Subcutaneous abdominal adipose tissue (tissue), 5 donors: ENCODE measurements around the gene TRPM2.

ENCODE experiments used
- H3K27ac ChIP-seq: one replicate; pipeline ENCODE4 v1.7.0; 2013; ENCODE audit warnings: low read depth, mild to moderate bottlenecking, inconsistent platforms, low read length, moderate library complexity
- H3K27me3 ChIP-seq, 5 donors: one replicate each; pipeline ENCODE4 v1.7.0; 2013; ENCODE audit warnings: low read length in 5 of 5, inconsistent platforms in 1 of 5; ENCODE audit not compliant: control insufficient read depth in 5 of 5, insufficient read depth in 4 of 5
- H3K36me3 ChIP-seq, 5 donors: one replicate each; pipeline ENCODE4 v1.7.0; 2013; ENCODE audit warnings: low read length in 5 of 5; ENCODE audit not compliant: control insufficient read depth in 5 of 5, insufficient read depth in 5 of 5
- H3K4me1 ChIP-seq, 5 donors: one replicate each; pipeline ENCODE4 v1.7.0; 2013; ENCODE audit warnings: low read length in 5 of 5, mild to moderate bottlenecking in 3 of 5, moderate library complexity in 1 of 5; ENCODE audit not compliant: control insufficient read depth in 5 of 5, insufficient read depth in 5 of 5
- H3K4me3 ChIP-seq, 5 donors: one replicate each; pipeline ENCODE4 v1.7.0; 2013; ENCODE audit warnings: low read length in 5 of 5, low read depth in 1 of 5
- H3K9ac ChIP-seq, 5 donors: one replicate each; pipeline ENCODE4 v1.7.0; 2013; ENCODE audit warnings: low read length in 5 of 5, mild to moderate bottlenecking in 4 of 5, moderate library complexity in 3 of 5
- H3K9me3 ChIP-seq, 5 donors: one replicate each; pipeline ENCODE4 v1.7.0; 2013; ENCODE audit warnings: low read length in 5 of 5; ENCODE audit not compliant: control insufficient read depth in 5 of 5
- donor health status: healthy.
- donor health status: healthy.
- donor health status: healthy.
- donor health status: healthy.
- donor health status: healthy.

The TRPM2 gene

DNA sequence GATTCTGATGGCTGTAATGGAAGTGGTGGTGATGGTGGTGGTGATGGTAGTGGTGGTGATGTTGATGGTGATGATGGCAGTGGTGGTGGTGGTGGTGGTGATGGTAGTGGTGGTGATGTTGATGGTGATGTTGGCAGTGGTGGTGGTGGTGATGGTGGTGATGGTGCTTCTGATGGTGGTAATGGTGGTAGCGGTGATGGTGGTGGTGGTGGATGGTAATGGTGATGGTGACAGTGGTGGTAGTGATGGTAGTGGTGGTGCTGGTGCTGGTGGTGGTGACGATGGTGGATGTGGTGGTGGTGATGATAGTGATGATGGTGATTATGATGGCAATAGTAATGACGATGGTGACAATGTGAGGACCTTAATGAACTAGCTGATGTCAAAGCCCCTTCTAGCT is 66.3 kb downstream of the TRPM2 start:
- Histone ChIP-seq H3K9ac (no peak overlapping the region), H3K36me3 (peaks cover 0 to 52% (median 19%) of the 10 kb centered on the region in 5 donors), H3K4me1 (peaks cover 2 to 12% (median 5%) of the 10 kb centered on the region in 5 donors), H3K9me3 (peaks cover 0 to 2% (median 0%) of the 10 kb centered on the region in 5 donors), H3K27ac (no peak overlapping the region), H3K4me3 (no peak overlapping the region), H3K27me3 (peaks cover 0 to 6% (median 0%) of the 10 kb centered on the region in 5 donors)

GRCh38 chr21:44420416-44421205 is 67.2 kb downstream of the TRPM2 start:
- H3K9ac ChIP-seq, result no peak overlapping the region
- no peak overlapping the region for H3K4me3 ChIP-seq
- peaks cover 2 to 12% (median 5%) of the 10 kb centered on the region in 5 donors for H3K4me1 ChIP-seq
- H3K9me3 ChIP-seq, result peaks cover 0 to 2% (median 0%) of the 10 kb centered on the region in 5 donors
- peaks cover 0 to 52% (median 17%) of the 10 kb centered on the region in 5 donors for H3K36me3 ChIP-seq
- no peak overlapping the region for H3K27ac ChIP-seq
- peaks cover 0 to 6% (median 0%) of the 10 kb centered on the region in 5 donors for H3K27me3 ChIP-seq

GRCh38 chr21:44421901-44422840 is 68.8 kb downstream of the TRPM2 start:
- peaks cover 2 to 12% (median 5%) of the 10 kb centered on the region in 5 donors for H3K4me1 ChIP-seq
- no peak overlapping the region for H3K9ac ChIP-seq
- no peak overlapping the region for H3K4me3 ChIP-seq
- H3K9me3 ChIP-seq, result peaks cover 0 to 2% (median 0%) of the 10 kb centered on the region in 5 donors
- H3K36me3 ChIP-seq, result peaks cover 0 to 55% (median 13%) of the 10 kb centered on the region in 5 donors
- peaks cover 0 to 4% (median 0%) of the 10 kb centered on the region in 5 donors for H3K27me3 ChIP-seq
- no peak overlapping the region for H3K27ac ChIP-seq

GRCh38 chr21:44423312-44423821 is 69.9 kb downstream of the TRPM2 start:
- peaks cover 2 to 12% (median 5%) of the 10 kb centered on the region in 5 donors for H3K4me1 ChIP-seq
- H3K4me3 ChIP-seq, result no peak overlapping the region
- no peak overlapping the region for H3K9ac ChIP-seq
- H3K27ac ChIP-seq, result no peak overlapping the region
- H3K9me3 ChIP-seq, result peaks cover 0 to 2% (median 0%) of the 10 kb centered on the region in 5 donors
- peaks cover 0 to 54% (median 14%) of the 10 kb centered on the region in 5 donors for H3K36me3 ChIP-seq
- peaks cover 0 to 6% (median 0%) of the 10 kb centered on the region in 5 donors for H3K27me3 ChIP-seq

DNA sequence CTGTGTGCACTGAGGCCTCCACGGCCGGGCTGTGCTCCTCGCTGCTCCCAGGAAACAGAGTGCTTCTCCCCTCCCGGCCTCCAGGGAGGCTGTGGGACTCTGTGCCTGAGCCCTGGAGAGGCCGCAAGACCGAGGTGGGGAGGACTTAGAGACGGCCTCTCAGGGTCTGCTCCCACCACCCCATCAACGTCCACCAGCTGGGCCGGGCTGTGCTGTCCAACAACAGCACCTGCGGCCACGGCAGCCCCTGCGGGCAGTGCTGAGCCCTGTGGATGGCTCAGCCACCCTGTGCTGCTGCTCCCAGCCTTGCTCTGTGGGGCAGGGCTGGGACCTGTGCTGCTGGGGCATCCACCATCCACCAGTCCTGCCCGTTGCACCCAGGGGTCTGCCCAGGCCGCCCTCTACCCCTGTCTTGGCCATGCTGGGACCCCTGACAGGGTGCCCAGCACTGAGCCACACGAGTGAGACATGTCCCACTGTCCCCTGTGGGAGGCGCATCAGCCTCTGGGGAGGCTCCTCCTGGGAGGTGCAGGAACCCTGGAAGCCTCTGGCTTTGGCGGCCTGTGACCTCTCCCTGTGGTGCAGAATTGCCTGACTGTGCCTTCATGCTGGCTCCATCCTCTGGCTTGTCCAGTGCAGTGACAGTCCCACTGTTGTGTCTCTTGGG is 70.7 kb downstream of the TRPM2 start:
- Histone ChIP-seq H3K9me3 (peaks cover 0 to 6% (median 0%) of the 10 kb centered on the region in 5 donors), H3K4me1 (peaks cover 2 to 12% (median 5%) of the 10 kb centered on the region in 5 donors), H3K4me3 (no peak overlapping the region)

GRCh38 chr21:44424608-44425306 is 71.3 kb downstream of the TRPM2 start:
- Histone ChIP-seq H3K27me3 (peaks cover 0 to 6% (median 0%) of the 10 kb centered on the region in 5 donors), H3K27ac (no peak overlapping the region), H3K4me1 (peaks cover 2 to 12% (median 5%) of the 10 kb centered on the region in 5 donors), H3K4me3 (peak overlapping the region in 2 of 5 donors; percentile 44 to 48), H3K9ac (no peak overlapping the region), H3K36me3 (peaks cover 0 to 43% (median 3%) of the 10 kb centered on the region in 5 donors), H3K9me3 (peaks cover 0 to 6% (median 2%) of the 10 kb centered on the region in 5 donors)

More for the DNA sequence above, 70.7 kb downstream of the TRPM2 start:
- H3K27ac ChIP-seq, result no peak overlapping the region
- peaks cover 0 to 47% (median 9%) of the 10 kb centered on the region in 5 donors for H3K36me3 ChIP-seq
- no peak overlapping the region for H3K9ac ChIP-seq
- H3K27me3 ChIP-seq, result peaks cover 0 to 6% (median 0%) of the 10 kb centered on the region in 5 donors

GRCh38 chr21:44425307-44425894 is 72.0 kb downstream of the TRPM2 start:
- H3K9ac ChIP-seq, result no peak overlapping the region
- H3K4me1 ChIP-seq, result peaks cover 2 to 12% (median 5%) of the 10 kb centered on the region in 5 donors
- peaks cover 0 to 43% (median 2%) of the 10 kb centered on the region in 5 donors for H3K36me3 ChIP-seq
- H3K4me3 ChIP-seq, result peak overlapping the region in 3 of 5 donors; percentile 27 to 48 (median 44)
- peaks cover 0 to 6% (median 0%) of the 10 kb centered on the region in 5 donors for H3K27me3 ChIP-seq
- H3K9me3 ChIP-seq, result peaks cover 0 to 8% (median 6%) of the 10 kb centered on the region in 5 donors
- no peak overlapping the region for H3K27ac ChIP-seq

- no peak overlapping the region for H3K27ac ChIP-seq
- H3K36me3 ChIP-seq, result peaks cover 0 to 43% (median 2%) of the 10 kb centered on the region in 5 donors
- H3K4me3 ChIP-seq, result peak overlapping the region in 2 of 5 donors; percentile 44 to 48
- H3K4me1 ChIP-seq, result peaks cover 2 to 12% (median 5%) of the 10 kb centered on the region in 5 donors
- peaks cover 0 to 8% (median 6%) of the 10 kb centered on the region in 5 donors for H3K9me3 ChIP-seq
- no peak overlapping the region for H3K9ac ChIP-seq
- peaks cover 0 to 6% (median 0%) of the 10 kb centered on the region in 5 donors for H3K27me3 ChIP-seq
These were observed 72.7 kb downstream of the TRPM2 start for GRCh38 chr21:44425895-44426662.
